Immature natural killer cell (primary cell): Measurements from ENCODE around the gene SGCD. TPM values are rescaled to one million over a fixed set of nuclear protein-coding genes. Genes with fewer than 3 reads are reported as not detected.

Experiments used
- DNase-seq, 3 donors: peaks; one replicate each; pipeline ENCODE4 v3.0.0; 2022; ENCODE audit warnings: mixed read lengths in 1 of 3
- H3K27ac Mint-ChIP-seq, 6 donors: one replicate each; pipeline ENCODE4 v1.8.0; 2020; ENCODE audit warnings: mixed read lengths in 6 of 6, mild to moderate bottlenecking in 5 of 6, inconsistent platforms in 4 of 6, moderate library complexity in 3 of 6
- H3K27me3 Mint-ChIP-seq, 3 donors: one replicate each; pipeline ENCODE4 v1.8.0; 2020 to 2021; ENCODE audit warnings: low read depth in 3 of 3, mild to moderate bottlenecking in 3 of 3, mixed read lengths in 3 of 3, moderate library complexity in 3 of 3, inconsistent platforms in 1 of 3
- H3K36me3 Mint-ChIP-seq, 3 donors: one replicate each; pipeline ENCODE4 v1.8.0; 2020; ENCODE audit warnings: mixed read lengths in 3 of 3, inconsistent platforms in 2 of 3, mild to moderate bottlenecking in 2 of 3
- H3K4me1 Mint-ChIP-seq, 2 donors: one replicate each; pipeline ENCODE4 v1.8.0; 2020; ENCODE audit warnings: inconsistent platforms in 2 of 2, mild to moderate bottlenecking in 2 of 2, mixed read lengths in 2 of 2, moderate library complexity in 1 of 2
- H3K4me3 Mint-ChIP-seq, 5 donors: one replicate each; pipeline ENCODE4 v1.8.0; 2020; ENCODE audit warnings: mild to moderate bottlenecking in 5 of 5, mixed read lengths in 5 of 5, inconsistent platforms in 3 of 5, moderate library complexity in 3 of 5
- H3K9me3 Mint-ChIP-seq, 6 donors: one replicate each; pipeline ENCODE4 v1.8.0; 2020; ENCODE audit warnings: mild to moderate bottlenecking in 6 of 6, mixed read lengths in 6 of 6, inconsistent platforms in 4 of 6, moderate library complexity in 3 of 6
- polyA plus RNA-seq, 3 donors: library from polyadenylated mRNA; unstranded; fragments of 300-500 nt; fragmentation: Illumina TruSeq; gene quantifications; one replicate each; pipeline ENCODE4 v1.2.3, GENCODE V29; 2021

Gene SGCD
- polyA plus RNA-seq, 3 donors from 2014 or later: 0.09 to 0.34 TPM; not detected in 1

GRCh38 chr5:156491766-156492165 lies 164.8 kb downstream of the SGCD start:
- no peak for DNase-seq
- Mint-ChIP-seq H3K9me3 (peaks cover 9 to 17% (median 12%) of the 10 kb centered on the region in 6 donors), H3K27ac (no peak overlapping the region), H3K4me3 (no peak overlapping the region), H3K36me3 (peaks cover 0 to 5% (median 0%) of the 10 kb centered on the region in 3 donors), H3K27me3 (peaks cover 0 to 2% (median 2%) of the 10 kb centered on the region in 3 donors), H3K4me1 (no peaks in the 10 kb centered on the region)

GRCh38 chr5:156496291-156496690 lies 169.3 kb downstream of the SGCD start:
- no peak for DNase-seq
- no peaks in the 10 kb centered on the region for H3K36me3 Mint-ChIP-seq
- no peaks in the 10 kb centered on the region for H3K4me1 Mint-ChIP-seq
- H3K4me3 Mint-ChIP-seq: no peak overlapping the region
- H3K27ac Mint-ChIP-seq: no peak overlapping the region
- H3K9me3 Mint-ChIP-seq: no peaks in the 10 kb centered on the region
- H3K27me3 Mint-ChIP-seq: peaks cover 0 to 4% (median 0%) of the 10 kb centered on the region in 3 donors

- Mint-ChIP-seq H3K36me3 (no peaks in the 10 kb centered on the region), H3K27me3 (peaks cover 0 to 2% (median 0%) of the 10 kb centered on the region in 3 donors), H3K4me3 (no peak overlapping the region), H3K27ac (no peak overlapping the region), H3K9me3 (no peaks in the 10 kb centered on the region), H3K4me1 (no peaks in the 10 kb centered on the region)
- DNase-seq: no peak
Observed at GRCh38 chr5:156497804-156498208, 170.8 kb downstream of the SGCD start.

GRCh38 chr5:156498226-156498980 lies 171.4 kb downstream of the SGCD start:
- no peak overlapping the region for H3K27ac Mint-ChIP-seq
- no peaks in the 10 kb centered on the region for H3K9me3 Mint-ChIP-seq
- no peak for DNase-seq
- no peak overlapping the region for H3K4me3 Mint-ChIP-seq
- peaks cover 0 to 2% (median 0%) of the 10 kb centered on the region in 3 donors for H3K27me3 Mint-ChIP-seq
- no peaks in the 10 kb centered on the region for H3K36me3 Mint-ChIP-seq
- no peaks in the 10 kb centered on the region for H3K4me1 Mint-ChIP-seq

GRCh38 chr5:156500755-156501154 lies 173.8 kb downstream of the SGCD start:
- Mint-ChIP-seq H3K27me3 (peaks cover 0 to 2% (median 2%) of the 10 kb centered on the region in 3 donors), H3K27ac (no peak overlapping the region), H3K9me3 (no peaks in the 10 kb centered on the region), H3K4me1 (no peaks in the 10 kb centered on the region), H3K4me3 (no peak overlapping the region), H3K36me3 (no peaks in the 10 kb centered on the region)
- no peak for DNase-seq

GRCh38 chr5:156505101-156505500 lies 178.1 kb downstream of the SGCD start:
- H3K36me3 Mint-ChIP-seq: no peaks in the 10 kb centered on the region
- no peak overlapping the region for H3K27ac Mint-ChIP-seq
- H3K4me1 Mint-ChIP-seq: no peaks in the 10 kb centered on the region
- H3K27me3 Mint-ChIP-seq: peaks cover 0 to 2% (median 0%) of the 10 kb centered on the region in 3 donors
- DNase-seq: no peak
- no peak overlapping the region for H3K4me3 Mint-ChIP-seq
- no peaks in the 10 kb centered on the region for H3K9me3 Mint-ChIP-seq

GRCh38 chr5:156513123-156513815 lies 186.3 kb downstream of the SGCD start:
- H3K27ac Mint-ChIP-seq: no peak overlapping the region

GRCh38 chr5:156515121-156515520 lies 188.2 kb downstream of the SGCD start:
- Mint-ChIP-seq H3K36me3 (no peaks in the 10 kb centered on the region), H3K27me3 (peaks cover 0 to 13% (median 3%) of the 10 kb centered on the region in 3 donors), H3K9me3 (peaks cover 3 to 24% (median 15%) of the 10 kb centered on the region in 6 donors)

More at GRCh38 chr5:156513123-156513815, 186.3 kb downstream of the SGCD start:
- Mint-ChIP-seq H3K9me3 (peaks cover 1 to 13% (median 4%) of the 10 kb centered on the region in 6 donors), H3K4me1 (no peaks in the 10 kb centered on the region), H3K27me3 (peaks cover 0 to 9% (median 3%) of the 10 kb centered on the region in 3 donors), H3K4me3 (no peak overlapping the region), H3K36me3 (no peaks in the 10 kb centered on the region)
- no peak for DNase-seq

GRCh38 chr5:156515803-156516360 lies 188.9 kb downstream of the SGCD start:
- H3K9me3 Mint-ChIP-seq: peaks cover 3 to 25% (median 15%) of the 10 kb centered on the region in 6 donors
- DNase-seq: no peak
- no peak overlapping the region for H3K4me3 Mint-ChIP-seq
- no peak overlapping the region for H3K27ac Mint-ChIP-seq
- H3K4me1 Mint-ChIP-seq: no peaks in the 10 kb centered on the region
- H3K27me3 Mint-ChIP-seq: peaks cover under 1 to 15% (median 3%) of the 10 kb centered on the region in 3 donors
- no peaks in the 10 kb centered on the region for H3K36me3 Mint-ChIP-seq

More at GRCh38 chr5:156515121-156515520, 188.2 kb downstream of the SGCD start:
- Mint-ChIP-seq H3K4me3 (no peak overlapping the region), H3K27ac (no peak overlapping the region), H3K4me1 (no peaks in the 10 kb centered on the region)
- no peak for DNase-seq

- no peaks in the 10 kb centered on the region for H3K4me1 Mint-ChIP-seq
- H3K27ac Mint-ChIP-seq: no peak overlapping the region
- H3K4me3 Mint-ChIP-seq: no peak overlapping the region
- no peak for DNase-seq
- peaks cover 1 to 8% (median 6%) of the 10 kb centered on the region in 3 donors for H3K27me3 Mint-ChIP-seq
- H3K36me3 Mint-ChIP-seq: no peaks in the 10 kb centered on the region
- peaks cover 6 to 22% (median 13%) of the 10 kb centered on the region in 6 donors for H3K9me3 Mint-ChIP-seq
Observed at GRCh38 chr5:156522651-156523529, 195.9 kb downstream of the SGCD start.

GRCh38 chr5:156523607-156524006 lies 196.6 kb downstream of the SGCD start:
- H3K9me3 Mint-ChIP-seq: peaks cover 2 to 18% (median 10%) of the 10 kb centered on the region in 6 donors
- peaks cover 1 to 5% (median 3%) of the 10 kb centered on the region in 3 donors for H3K27me3 Mint-ChIP-seq
- H3K36me3 Mint-ChIP-seq: no peaks in the 10 kb centered on the region
- H3K27ac Mint-ChIP-seq: no peak overlapping the region
- DNase-seq: no peak
- no peaks in the 10 kb centered on the region for H3K4me1 Mint-ChIP-seq
- no peak overlapping the region for H3K4me3 Mint-ChIP-seq

- H3K9me3 Mint-ChIP-seq: peaks cover 0 to 2% (median under 1%) of the 10 kb centered on the region in 6 donors
- H3K27ac Mint-ChIP-seq: no peak overlapping the region
- H3K4me1 Mint-ChIP-seq: no peaks in the 10 kb centered on the region
- DNase-seq: no peak
- H3K36me3 Mint-ChIP-seq: no peaks in the 10 kb centered on the region
- peaks cover 0 to 3% (median 0%) of the 10 kb centered on the region in 3 donors for H3K27me3 Mint-ChIP-seq
- no peak overlapping the region for H3K4me3 Mint-ChIP-seq
Observed at GRCh38 chr5:156526081-156526925, 199.3 kb downstream of the SGCD start.
